Osteocyte (in vitro differentiated cells): ENCODE measurements around the gene ZNF821. TPM values are rescaled to one million over a fixed set of nuclear protein-coding genes. Genes with fewer than 3 reads are reported as not detected.
"Not testable (repeated sequence)": the region's sequence is repeated elsewhere in the genome, so short reads cannot be mapped to it uniquely, and the experiment has no call there.

Source experiments
- DNase-seq: peaks from one replicate; pipeline ENCODE4 v3.0.0; 2021; ENCODE audit warnings: mixed read lengths; ENCODE audit not compliant: unreplicated experiment; ENCODE audit errors: extremely low spot score
- H3K27ac Mint-ChIP-seq: one replicate; pipeline ENCODE4 v1.8.0; 2021; ENCODE audit warnings: mild to moderate bottlenecking, mixed read lengths; ENCODE audit not compliant: unreplicated experiment
- H3K27me3 Mint-ChIP-seq: one replicate; pipeline ENCODE4 v1.8.0; 2021; ENCODE audit warnings: mixed read lengths; ENCODE audit not compliant: unreplicated experiment
- H3K36me3 Mint-ChIP-seq: one replicate; pipeline ENCODE4 v1.8.0; 2021; ENCODE audit warnings: mixed read lengths; ENCODE audit not compliant: unreplicated experiment
- H3K4me1 Mint-ChIP-seq: one replicate; pipeline ENCODE4 v1.8.0; 2021; ENCODE audit warnings: mixed read lengths; ENCODE audit not compliant: unreplicated experiment
- H3K4me3 Mint-ChIP-seq: one replicate; pipeline ENCODE4 v1.8.0; 2021; ENCODE audit warnings: mild to moderate bottlenecking, moderate library complexity, mixed read lengths; ENCODE audit not compliant: unreplicated experiment
- H3K9me3 Mint-ChIP-seq: one replicate; pipeline ENCODE4 v1.8.0; 2021; ENCODE audit warnings: mixed read lengths; ENCODE audit not compliant: unreplicated experiment
- CTCF ChIP-seq: fragments of 200-600 bp; sonication (generic); IDR thresholded peaks from 2 replicates; pipeline ENCODE4 v1.5.0; 2021; ENCODE audit warnings: antibody characterized with exemption, mild to moderate bottlenecking, moderate library complexity
- total RNA-seq: library from RNA; stranded (reverse); gene quantifications from 2 replicates; pipeline ENCODE4 v1.2.1, GENCODE V29; 2021

Gene ZNF821
- total RNA-seq, 1 donor from 2014 or later, result 14.1 TPM

- no peak for DNase-seq
- Mint-ChIP-seq H3K27ac (no peak overlapping the region), H3K27me3 (no peaks in the 10 kb centered on the region), H3K9me3 (peaks cover 4% of the 10 kb centered on the region), H3K36me3 (no peaks in the 10 kb centered on the region), H3K4me3 (no peak overlapping the region), H3K4me1 (no peaks in the 10 kb centered on the region)
- TF ChIP-seq CTCF, result no peak
Observed at GRCh38 chr16:71826533-71827017, 57.4 kb downstream of the ZNF821 start.

GRCh38 chr16:71817155-71817500, 66.9 kb downstream of the ZNF821 start:
- H3K9me3 Mint-ChIP-seq, DNase-seq, H3K27me3 Mint-ChIP-seq, H3K36me3 Mint-ChIP-seq: not testable (repeated sequence)
- peak overlapping the region; percentile 49 for H3K4me3 Mint-ChIP-seq
- peak overlapping the region; percentile 93 for H3K27ac Mint-ChIP-seq
- H3K4me1 Mint-ChIP-seq, result peaks cover 25% of the 10 kb centered on the region

- Mint-ChIP-seq H3K4me1 (peaks cover 27% of the 10 kb centered on the region), H3K27me3 (no peaks in the 10 kb centered on the region), H3K27ac (no peak overlapping the region), H3K4me3 (no peak overlapping the region), H3K36me3 (no peaks in the 10 kb centered on the region), H3K9me3 (no peaks in the 10 kb centered on the region)
- no peak for DNase-seq
- TF ChIP-seq CTCF, result no peak
Observed at GRCh38 chr16:71811261-71811803, 72.7 kb downstream of the ZNF821 start.

- H3K4me3 Mint-ChIP-seq, H3K36me3 Mint-ChIP-seq, H3K9me3 Mint-ChIP-seq, H3K27ac Mint-ChIP-seq, DNase-seq, H3K27me3 Mint-ChIP-seq: not testable (repeated sequence)
- H3K4me1 Mint-ChIP-seq, result peaks cover 22% of the 10 kb centered on the region
Observed at GRCh38 chr16:71810155-71810530, 73.8 kb downstream of the ZNF821 start.

Other genes with a start within 250 kb of the ZNF821 start
- gene PHLPP2, start 159.5 kb downstream of the ZNF821 start, total RNA-seq, result 12.9 and 13.0 TPM in 2 replicates
- 72.7 and 73.0 TPM in 2 replicates for gene AP1G1, start 75.3 kb downstream of the ZNF821 start, total RNA-seq
- gene ATXN1L, start 38.2 kb downstream of the ZNF821 start, total RNA-seq, result 30.9 and 32.4 TPM in 2 replicates
- gene IST1, start 11.3 kb upstream of the ZNF821 start, total RNA-seq, result 230 and 233 TPM in 2 replicates
- not detected in 2 replicates for gene PKD1L3, start 116.2 kb upstream of the ZNF821 start, total RNA-seq
- 6.2 and 7.4 TPM in 2 replicates for gene DHODH, start 124.6 kb upstream of the ZNF821 start, total RNA-seq
- gene HP, start 170.3 kb upstream of the ZNF821 start, total RNA-seq, result not detected in 2 replicates
- not detected in 2 replicates for gene HPR, start 179.0 kb upstream of the ZNF821 start, total RNA-seq
- 10.0 and 11.5 TPM in 2 replicates for gene TXNL4B, start 209.4 kb upstream of the ZNF821 start, total RNA-seq
- 57.0 and 59.3 TPM in 2 replicates for gene DHX38, start 209.7 kb upstream of the ZNF821 start, total RNA-seq